ENCODE results near the gene MZB1.

GRCh38 chr5:139382807-139383206 lies 6.9 kb downstream of the MZB1 start:
- TF ChIP-seq CTCF (conservative IDR thresholded peaks at IDR 0.05) (no peak), EZH2 (IDR thresholded peaks at IDR 0.05; ENCODE audit: low read depth) (no peak)
